ENCODE measurements around the gene TNFAIP8L2. TPM values are rescaled to one million over a fixed set of nuclear protein-coding genes. Genes with fewer than 3 reads are reported as not detected.

Gene TNFAIP8L2
- total and polyA plus RNA-seq, 2 donors (not counting 3 experiments of a cell fraction or from before 2014, with no cell fraction given): 0.06 TPM; not detected in 1

GRCh38 chr1:151132335-151133017 lies 24.0 kb upstream of the TNFAIP8L2 start:
- TF ChIP-seq JUN (IDR thresholded peaks at IDR 0.05; ENCODE audit: borderline replicate concordance, insufficient read depth, insufficient read length, low read depth): no peak
- no peak for TF ChIP-seq POLR2AphosphoS5 (IDR thresholded peaks at IDR 0.05; ENCODE audit: insufficient read depth, low read depth, low read length)
- no peak for TF ChIP-seq GATA2 (IDR thresholded peaks at IDR 0.05; ENCODE audit: insufficient read depth, insufficient read length, low read depth, low read length)
- no peak for TF ChIP-seq POLR2A (IDR thresholded peaks at IDR 0.05; ENCODE audit: low read depth, low read length)
- no peak for TF ChIP-seq MAX (IDR thresholded peaks at IDR 0.05; ENCODE audit: insufficient read depth, insufficient read length)
- TF ChIP-seq FOS (IDR thresholded peaks at IDR 0.05; ENCODE audit: borderline replicate concordance, insufficient read depth, low read length): no peak
- no peak for TF ChIP-seq MYC (IDR thresholded peaks at IDR 0.05; ENCODE audit: low read depth, low read length)
- Histone ChIP-seq H4K20me1 (replicated peaks; ENCODE audit: control insufficient read depth, extremely low read depth, insufficient read depth, low read length) (no peaks in the 10 kb centered on the region), H3K9me1 (replicated peaks; ENCODE audit: control insufficient read depth, extremely low read depth, insufficient read depth, low read length) (no peaks in the 10 kb centered on the region), H2AFZ (ENCODE audit: low read depth, low read length) (no peak overlapping the region), H3K4me1 (ENCODE audit: control insufficient read depth, extremely low read depth, insufficient read depth, low read length) (peaks cover 6% of the 10 kb centered on the region), H3K36me3 (ENCODE audit: control insufficient read depth in 2 of 2, extremely low read depth in 1 of 2, insufficient read depth in 2 of 2, low read length in 2 of 2) (peaks cover 0 to 37% of the 10 kb centered on the region in 2 experiments), H3K4me2 (ENCODE audit: insufficient read depth, low read length) (no peak overlapping the region), H3K9ac (replicated peaks; ENCODE audit: extremely low read depth, insufficient read depth, low read length) (no peak overlapping the region), H3K9me3 (replicated peaks; ENCODE audit: control insufficient read depth, insufficient read depth, low read length) (no peaks in the 10 kb centered on the region), H3K27ac (ENCODE audit: insufficient read depth, low read depth, low read length) (no peak overlapping the region), H3K27me3 (ENCODE audit: control insufficient read depth in 2 of 2, insufficient read depth in 2 of 2, low read length in 2 of 2) (no peaks in the 10 kb centered on the region), H3K79me2 (ENCODE audit: control insufficient read depth, insufficient read depth, low read length) (no peaks in the 10 kb centered on the region), H3K4me3 (replicated peaks in 1 of 3; ENCODE audit: insufficient read depth in 1 of 3, low read depth in 1 of 3, low read length in 3 of 3) (no peak overlapping the region)
- ChIA-PET CTCF (interaction anchor here (1.3 to 6.6 kb wide), 3 partner anchors 24 to 85 kb away, joined by 3 to 53 read pairs (median 3); partner anchors contain the start of genes C1orf56 and TNFAIP8L2), POLR2A (interaction anchor here (0.6 kb wide), 1 partner anchor 92 kb away, joined by 3 read pairs; no protein-coding TSS in a partner anchor)
- no peak for DNase-seq (ENCODE audit: low read depth, low spot score)
- intact Hi-C loops (cut with micrococcal nuclease): no loop called here
- dilution Hi-C loops (cut with MboI; ENCODE audit: extremely low pct_ligation_motif_present, low sequenced_read_pairs): no loop called here
- BruUV-seq (replicated peaks): no TSS peak
- FAIRE-seq: no peak
